ENCODE data around the gene COL24A1.

COL24A1 gene

DNA sequence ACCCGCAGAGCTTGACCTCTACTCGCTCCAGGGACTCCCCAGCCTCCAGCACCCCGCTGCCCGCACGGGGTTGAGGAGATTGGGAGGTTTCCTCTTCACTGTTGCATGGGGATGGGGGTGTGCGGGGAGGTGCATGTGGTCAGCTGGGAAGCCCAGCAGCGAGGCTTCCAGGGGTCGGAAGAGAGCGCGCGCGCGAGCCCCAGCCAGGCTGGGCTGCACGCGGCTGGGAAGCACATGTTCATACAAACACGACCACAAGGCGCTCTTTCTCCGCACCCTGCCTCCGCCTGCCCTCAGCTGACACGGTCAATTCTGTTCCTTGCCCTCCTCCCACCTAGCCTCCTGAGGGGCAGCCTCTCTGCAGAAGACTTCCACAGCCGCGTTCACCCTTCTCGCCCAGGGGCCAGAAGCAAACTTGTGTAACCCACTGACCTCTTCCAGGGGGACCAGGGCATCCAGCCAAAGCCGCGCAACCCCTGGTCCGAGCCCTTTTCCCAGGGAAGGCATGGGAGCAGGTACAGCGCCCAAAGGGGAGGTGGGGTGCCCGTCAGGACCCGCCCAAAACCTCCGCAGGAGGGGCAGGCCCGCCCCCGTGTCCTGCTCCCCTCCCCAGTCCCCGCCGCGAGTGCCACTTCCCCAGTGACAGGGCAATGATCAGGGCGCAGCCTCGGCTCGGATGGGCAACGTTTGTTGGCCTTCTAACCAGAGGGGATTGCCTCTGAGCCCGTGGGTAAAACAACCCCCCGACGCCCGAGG, 1.3 kb downstream of the COL24A1 start:
- Histone ChIP-seq H3K9me3 (replicated peaks in 1 of 11) (peaks cover 8 to 18% (median 14%) of the 10 kb centered on the region in 11 experiments; a peak in 19 of 22 replicates), H4K20me1 (no peaks in the 10 kb centered on the region), H3K27ac (no peak overlapping the region), H3K4me1 (peaks cover 9 to 20% (median 14%) of the 10 kb centered on the region in 10 experiments; a peak in 19 of 20 replicates), H3K27me3 (peaks cover 35 to 48% (median 38%) of the 10 kb centered on the region in 11 experiments), H3K4me2 (peak overlapping the region in 7 of 11 experiments; percentile 75 to 93 (median 86); a peak in 9 of 22 replicates), H3K9ac (no peak overlapping the region), H3K36me3 (no peaks in the 10 kb centered on the region), H3K4me3 (peak overlapping the region in 4 of 10 experiments; percentile 54 to 64 (median 58); a peak in 4 of 20 replicates)
- TF ChIP-seq Cebpa-rat (IDR thresholded peaks at IDR 0.05), result no peak

DNA sequence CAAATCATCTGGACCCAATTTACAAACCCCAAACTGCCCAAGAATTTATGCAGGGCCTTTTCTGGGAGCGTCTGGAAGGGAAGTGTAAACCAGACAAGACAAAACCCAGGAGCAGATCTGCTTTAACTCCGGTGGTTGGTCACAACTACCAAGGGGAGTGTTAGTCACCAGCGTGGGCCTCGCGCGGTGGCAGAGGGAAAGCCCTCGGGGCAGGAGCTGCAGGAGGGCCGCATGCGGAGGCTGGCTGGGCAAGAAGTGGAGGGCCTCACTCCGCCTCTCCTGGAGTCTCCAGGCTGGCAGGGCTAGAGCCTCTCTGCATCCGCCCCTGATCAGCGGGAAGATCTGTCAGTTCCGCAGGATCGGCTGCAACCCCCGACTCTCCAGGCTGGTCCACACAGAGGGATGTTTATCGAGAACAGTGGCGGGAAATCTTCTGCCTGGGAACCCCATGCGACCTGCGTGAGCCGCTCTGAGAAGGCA, 2.0 kb downstream of the COL24A1 start:
- H3K4me3 ChIP-seq, result no peak overlapping the region
- H3K9ac ChIP-seq, result no peak overlapping the region
- peaks cover 8 to 18% (median 14%) of the 10 kb centered on the region in 11 experiments; a peak in 19 of 22 replicates for H3K9me3 ChIP-seq (replicated peaks in 1 of 11)
- H3K36me3 ChIP-seq, result no peaks in the 10 kb centered on the region
- no peak overlapping the region for H3K4me2 ChIP-seq
- H4K20me1 ChIP-seq, result no peaks in the 10 kb centered on the region
- TF ChIP-seq Cebpa-rat (IDR thresholded peaks at IDR 0.05), result no peak
- H3K27ac ChIP-seq, result no peak overlapping the region
- peaks cover 35 to 48% (median 38%) of the 10 kb centered on the region in 11 experiments for H3K27me3 ChIP-seq
- H3K4me1 ChIP-seq, result peaks cover 9 to 20% (median 14%) of the 10 kb centered on the region in 10 experiments; a peak in 19 of 20 replicates

DNA sequence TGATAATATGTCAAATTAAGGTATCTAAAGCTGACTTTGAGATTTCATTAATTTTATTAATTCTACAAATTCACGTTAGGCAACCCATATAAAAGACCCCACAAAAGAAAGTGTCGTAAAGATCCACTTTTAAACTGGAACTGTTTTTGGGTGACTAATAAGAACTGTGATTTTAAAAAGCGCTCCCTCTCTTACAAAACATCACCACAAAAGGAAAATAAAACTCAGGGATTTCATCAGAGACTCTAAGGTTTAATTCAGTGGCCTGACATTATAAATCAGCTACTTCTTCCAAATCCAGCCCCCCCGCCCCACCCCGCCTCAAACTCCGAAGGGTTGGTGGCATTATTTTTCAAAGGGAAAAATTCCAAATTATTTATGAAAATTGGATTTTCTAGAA, 2.7 kb downstream of the COL24A1 start:
- H4K20me1 ChIP-seq, result no peaks in the 10 kb centered on the region
- H3K9ac ChIP-seq, result no peak overlapping the region
- H3K9me3 ChIP-seq (replicated peaks in 1 of 11), result peaks cover 8 to 18% (median 14%) of the 10 kb centered on the region in 11 experiments; a peak in 19 of 22 replicates
- no peak overlapping the region for H3K27ac ChIP-seq
- no peak for TF ChIP-seq Cebpa-rat (IDR thresholded peaks at IDR 0.05)
- H3K36me3 ChIP-seq, result no peaks in the 10 kb centered on the region
- peaks cover 35 to 46% (median 38%) of the 10 kb centered on the region in 11 experiments for H3K27me3 ChIP-seq
- no peak overlapping the region for H3K4me2 ChIP-seq
- H3K4me3 ChIP-seq, result no peak overlapping the region
- peaks cover 9 to 20% (median 14%) of the 10 kb centered on the region in 10 experiments; a peak in 19 of 20 replicates for H3K4me1 ChIP-seq

DNA sequence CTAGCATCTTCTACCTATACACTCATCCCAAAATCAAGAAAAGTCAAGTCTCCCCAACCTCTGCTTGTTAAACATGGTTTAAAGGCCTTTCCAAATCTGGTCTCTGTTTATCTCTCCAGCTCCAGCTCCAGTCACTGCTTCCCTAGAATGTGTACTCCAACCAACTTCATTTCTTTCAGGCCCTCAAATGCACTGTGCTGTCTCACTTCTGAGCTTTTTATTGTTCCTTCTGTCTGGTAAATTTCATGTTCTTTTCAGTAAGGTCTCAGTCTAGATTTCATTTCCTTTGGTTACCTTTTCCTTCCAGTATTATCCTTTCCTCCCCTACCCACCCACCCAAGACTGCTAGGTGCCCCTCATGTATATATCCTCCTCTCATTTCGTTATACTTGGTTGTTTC, 3.7 kb downstream of the COL24A1 start:
- H3K27me3 ChIP-seq, result peaks cover 33 to 39% (median 38%) of the 10 kb centered on the region in 11 experiments

DNA sequence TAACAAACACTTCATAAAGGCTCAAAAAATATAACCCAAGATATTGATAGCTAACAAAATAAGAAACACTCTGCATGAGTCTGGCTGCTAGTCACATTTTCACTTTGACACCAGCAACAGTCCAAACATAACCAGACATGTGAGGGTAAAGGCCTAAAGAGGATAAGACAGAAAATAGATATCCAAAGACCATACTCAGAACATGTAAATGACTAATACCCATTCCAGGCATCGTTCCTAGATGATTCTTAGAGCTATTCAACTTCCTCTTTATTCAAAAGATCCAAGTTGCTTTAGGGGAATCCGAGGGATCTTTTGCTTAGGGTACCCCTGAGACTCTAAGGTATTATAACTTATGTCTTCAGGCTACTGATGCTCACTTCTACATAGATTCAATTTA, 5.1 kb downstream of the COL24A1 start:
- Histone ChIP-seq H3K4me2 (no peak overlapping the region), H3K36me3 (no peaks in the 10 kb centered on the region), H3K9me3 (replicated peaks in 1 of 11) (peaks cover 8 to 18% (median 14%) of the 10 kb centered on the region in 11 experiments; a peak in 19 of 22 replicates), H3K4me3 (no peak overlapping the region), H3K9ac (no peak overlapping the region), H4K20me1 (no peaks in the 10 kb centered on the region), H3K4me1 (peaks cover 0 to 9% (median 8%) of the 10 kb centered on the region in 10 experiments; a peak in 16 of 20 replicates), H3K27me3 (peaks cover 19 to 24% (median 23%) of the 10 kb centered on the region in 11 experiments), H3K27ac (no peak overlapping the region)
- no peak for TF ChIP-seq Cebpa-rat (IDR thresholded peaks at IDR 0.05)

More for the DNA sequence above, 3.7 kb downstream of the COL24A1 start:
- H3K36me3 ChIP-seq, result no peaks in the 10 kb centered on the region
- no peak overlapping the region for H3K4me2 ChIP-seq
- no peak for TF ChIP-seq Cebpa-rat (IDR thresholded peaks at IDR 0.05)
- no peak overlapping the region for H3K4me3 ChIP-seq
- peaks cover 5 to 16% (median 14%) of the 10 kb centered on the region in 10 experiments; a peak in 19 of 20 replicates for H3K4me1 ChIP-seq
- H4K20me1 ChIP-seq, result no peaks in the 10 kb centered on the region
- H3K27ac ChIP-seq, result no peak overlapping the region
- H3K9ac ChIP-seq, result no peak overlapping the region
- peaks cover 8 to 18% (median 14%) of the 10 kb centered on the region in 11 experiments; a peak in 19 of 22 replicates for H3K9me3 ChIP-seq (replicated peaks in 1 of 11)

DNA sequence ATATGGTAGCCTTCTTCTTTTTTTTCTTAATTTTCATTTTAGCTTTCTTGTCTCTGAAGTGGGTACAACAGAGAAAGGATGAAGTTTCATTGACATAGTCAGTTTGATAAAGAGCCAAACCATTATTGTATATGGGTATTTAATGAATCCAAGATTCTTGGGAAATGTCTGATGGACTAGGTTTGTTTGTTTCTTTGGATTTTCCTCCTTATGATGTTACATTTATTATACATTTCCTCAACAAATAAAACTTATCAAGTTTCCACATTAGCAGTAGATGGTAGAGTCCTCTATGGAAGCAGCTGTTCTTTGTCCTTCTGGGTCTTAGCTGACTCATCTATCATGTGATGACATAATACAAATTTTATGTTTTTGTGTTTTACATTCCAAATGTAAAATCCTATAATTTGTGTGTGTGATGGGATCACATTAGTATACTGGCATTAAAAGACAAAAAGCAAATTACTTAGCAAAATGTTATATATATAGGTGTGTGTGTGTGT, 6.0 kb downstream of the COL24A1 start:
- no peak overlapping the region for H3K4me2 ChIP-seq
- H4K20me1 ChIP-seq, result no peaks in the 10 kb centered on the region
- peaks cover 0 to under 1% (median under 1%) of the 10 kb centered on the region in 10 experiments; a peak in 3 of 20 replicates for H3K4me1 ChIP-seq
- peaks cover 11 to 16% (median 15%) of the 10 kb centered on the region in 11 experiments for H3K27me3 ChIP-seq
- no peak overlapping the region for H3K9ac ChIP-seq
- H3K36me3 ChIP-seq, result no peaks in the 10 kb centered on the region
- no peak overlapping the region for H3K4me3 ChIP-seq
- TF ChIP-seq Cebpa-rat (IDR thresholded peaks at IDR 0.05), result no peak
- no peak overlapping the region for H3K27ac ChIP-seq
- H3K9me3 ChIP-seq (replicated peaks in 1 of 11), result peaks cover 7 to 15% (median 11%) of the 10 kb centered on the region in 11 experiments; a peak in 19 of 22 replicates

DNA sequence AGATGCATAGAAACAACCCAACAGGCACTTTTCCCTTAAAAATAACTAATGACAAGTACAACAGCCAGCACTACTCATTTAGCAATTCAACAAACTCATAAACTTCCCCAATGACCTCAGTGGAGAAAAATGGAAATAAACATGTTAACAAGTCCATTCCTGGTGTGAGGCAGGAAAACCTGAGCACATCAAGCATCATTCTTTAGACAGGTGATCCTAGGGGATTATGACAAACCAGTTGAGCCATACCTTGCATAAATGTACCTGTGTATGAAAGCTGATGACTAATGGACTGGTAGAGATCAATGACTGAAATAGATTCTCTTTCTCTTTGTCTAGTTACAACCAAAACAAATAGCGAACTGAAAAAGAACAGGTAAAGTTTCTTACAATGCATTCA, 7.0 kb downstream of the COL24A1 start:
- Histone ChIP-seq H3K27ac (no peak overlapping the region), H3K9me3 (replicated peaks in 1 of 11) (peaks cover 0 to 4% (median 1%) of the 10 kb centered on the region in 11 experiments; a peak in 12 of 22 replicates), H3K27me3 (peaks cover under 1 to 6% (median 5%) of the 10 kb centered on the region in 11 experiments; a peak in 18 of 22 replicates), H3K4me2 (no peak overlapping the region), H3K4me1 (no peaks in the 10 kb centered on the region), H4K20me1 (no peaks in the 10 kb centered on the region), H3K4me3 (no peak overlapping the region), H3K36me3 (no peaks in the 10 kb centered on the region), H3K9ac (no peak overlapping the region)
- TF ChIP-seq Cebpa-rat (IDR thresholded peaks at IDR 0.05), result no peak

DNA sequence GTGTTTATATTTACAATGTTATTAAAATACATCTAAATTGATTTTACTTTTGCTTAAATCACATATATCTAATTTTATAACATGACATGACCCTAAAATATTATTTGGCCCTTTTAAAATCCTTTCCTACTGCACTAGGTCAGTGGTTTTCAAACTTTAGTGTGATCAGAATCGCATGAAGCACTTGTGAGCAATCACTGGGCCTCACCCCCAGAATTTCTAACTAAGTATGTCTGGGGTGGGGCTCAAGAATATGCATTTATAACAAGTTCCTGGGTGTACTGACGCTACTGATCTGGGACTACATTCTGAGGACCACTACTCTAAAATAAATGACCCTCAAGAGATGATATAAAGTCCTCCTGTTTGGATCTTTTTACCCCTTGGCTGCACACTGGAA, 8.8 kb downstream of the COL24A1 start:
- Histone ChIP-seq H3K4me3 (no peak overlapping the region), H3K27ac (no peak overlapping the region), H3K36me3 (no peaks in the 10 kb centered on the region), H3K9me3 (replicated peaks in 1 of 11) (no peaks in the 10 kb centered on the region), H3K9ac (no peak overlapping the region), H3K27me3 (no peaks in the 10 kb centered on the region), H3K4me2 (no peak overlapping the region), H3K4me1 (no peaks in the 10 kb centered on the region), H4K20me1 (no peaks in the 10 kb centered on the region)
- TF ChIP-seq Cebpa-rat (IDR thresholded peaks at IDR 0.05), result no peak

DNA sequence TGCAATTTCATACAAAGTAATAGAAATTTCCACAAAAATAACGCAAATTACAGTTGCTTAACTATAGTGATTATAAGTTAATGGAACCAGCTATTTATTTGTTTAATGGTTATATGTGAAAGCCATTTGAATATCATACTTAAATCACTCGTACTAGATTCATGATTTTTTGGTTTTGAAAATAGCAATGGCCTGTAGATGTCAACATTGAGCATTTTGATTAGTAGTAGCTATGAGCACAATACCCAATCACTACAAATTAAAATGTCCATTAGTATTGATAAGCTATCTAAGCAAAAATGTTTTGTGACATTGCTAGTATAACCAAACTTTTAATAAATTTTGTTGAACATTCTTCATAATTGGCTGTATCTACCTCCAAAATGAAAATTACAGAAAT, 10.0 kb downstream of the COL24A1 start:
- Histone ChIP-seq H4K20me1 (no peaks in the 10 kb centered on the region), H3K27me3 (no peaks in the 10 kb centered on the region), H3K9me3 (replicated peaks in 1 of 11) (no peaks in the 10 kb centered on the region), H3K4me1 (no peaks in the 10 kb centered on the region), H3K9ac (no peak overlapping the region), H3K36me3 (no peaks in the 10 kb centered on the region), H3K4me3 (no peak overlapping the region), H3K27ac (no peak overlapping the region), H3K4me2 (no peak overlapping the region)
- no peak for TF ChIP-seq Cebpa-rat (IDR thresholded peaks at IDR 0.05)
